Ishikawa (cell line): ENCODE measurements around the gene ZNF100.

Experiments
- CEBPB ChIP-seq: IDR thresholded peaks from 2 replicates; pipeline ENCODE4 v1.6.1; 2012
- RAD21 ChIP-seq: IDR thresholded peaks from 2 replicates; pipeline ENCODE4 v1.6.1; 2012; ENCODE audit warnings: low read depth
- TCF12 ChIP-seq: IDR thresholded peaks from 2 replicates; pipeline ENCODE4 v1.6.1; 2012; ENCODE audit warnings: low read depth
- TF ChIP-seq, protein P1 (sequence below): IDR thresholded peaks from 2 replicates; pipeline ENCODE4 v1.6.1; 2012
- TF ChIP-seq, protein P2 (sequence below): IDR thresholded peaks from 2 replicates; pipeline ENCODE4 v1.6.1; 2012; ENCODE audit warnings: low read depth, mild to moderate bottlenecking

DNA sequence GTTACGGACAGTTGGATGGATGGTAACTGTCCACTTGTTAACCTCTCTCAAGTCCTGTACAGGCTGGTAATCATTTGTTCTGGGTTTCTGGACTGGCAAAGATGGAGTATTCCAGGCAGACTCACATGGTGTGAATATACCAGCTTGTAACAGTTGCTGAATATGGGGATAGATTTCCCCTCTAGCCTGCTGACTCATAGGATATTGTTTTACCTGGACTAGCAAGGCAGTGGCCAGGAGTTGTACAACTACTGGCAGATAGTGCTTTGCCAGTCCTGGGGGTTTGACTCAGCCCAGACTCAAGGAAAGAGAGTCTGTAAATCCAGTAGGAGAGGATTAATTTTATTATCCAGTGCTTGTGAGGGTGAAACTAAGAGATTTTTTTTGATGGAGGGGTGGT lies 74.0 kb downstream of the ZNF100 start:
- TF ChIP-seq, protein P1, sequence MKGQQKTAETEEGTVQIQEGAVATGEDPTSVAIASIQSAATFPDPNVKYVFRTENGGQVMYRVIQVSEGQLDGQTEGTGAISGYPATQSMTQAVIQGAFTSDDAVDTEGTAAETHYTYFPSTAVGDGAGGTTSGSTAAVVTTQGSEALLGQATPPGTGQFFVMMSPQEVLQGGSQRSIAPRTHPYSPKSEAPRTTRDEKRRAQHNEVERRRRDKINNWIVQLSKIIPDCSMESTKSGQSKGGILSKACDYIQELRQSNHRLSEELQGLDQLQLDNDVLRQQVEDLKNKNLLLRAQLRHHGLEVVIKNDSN, result no peak
- TF ChIP-seq CEBPB (no peak), TCF12 (no peak), RAD21 (no peak)
- TF ChIP-seq, protein P2, sequence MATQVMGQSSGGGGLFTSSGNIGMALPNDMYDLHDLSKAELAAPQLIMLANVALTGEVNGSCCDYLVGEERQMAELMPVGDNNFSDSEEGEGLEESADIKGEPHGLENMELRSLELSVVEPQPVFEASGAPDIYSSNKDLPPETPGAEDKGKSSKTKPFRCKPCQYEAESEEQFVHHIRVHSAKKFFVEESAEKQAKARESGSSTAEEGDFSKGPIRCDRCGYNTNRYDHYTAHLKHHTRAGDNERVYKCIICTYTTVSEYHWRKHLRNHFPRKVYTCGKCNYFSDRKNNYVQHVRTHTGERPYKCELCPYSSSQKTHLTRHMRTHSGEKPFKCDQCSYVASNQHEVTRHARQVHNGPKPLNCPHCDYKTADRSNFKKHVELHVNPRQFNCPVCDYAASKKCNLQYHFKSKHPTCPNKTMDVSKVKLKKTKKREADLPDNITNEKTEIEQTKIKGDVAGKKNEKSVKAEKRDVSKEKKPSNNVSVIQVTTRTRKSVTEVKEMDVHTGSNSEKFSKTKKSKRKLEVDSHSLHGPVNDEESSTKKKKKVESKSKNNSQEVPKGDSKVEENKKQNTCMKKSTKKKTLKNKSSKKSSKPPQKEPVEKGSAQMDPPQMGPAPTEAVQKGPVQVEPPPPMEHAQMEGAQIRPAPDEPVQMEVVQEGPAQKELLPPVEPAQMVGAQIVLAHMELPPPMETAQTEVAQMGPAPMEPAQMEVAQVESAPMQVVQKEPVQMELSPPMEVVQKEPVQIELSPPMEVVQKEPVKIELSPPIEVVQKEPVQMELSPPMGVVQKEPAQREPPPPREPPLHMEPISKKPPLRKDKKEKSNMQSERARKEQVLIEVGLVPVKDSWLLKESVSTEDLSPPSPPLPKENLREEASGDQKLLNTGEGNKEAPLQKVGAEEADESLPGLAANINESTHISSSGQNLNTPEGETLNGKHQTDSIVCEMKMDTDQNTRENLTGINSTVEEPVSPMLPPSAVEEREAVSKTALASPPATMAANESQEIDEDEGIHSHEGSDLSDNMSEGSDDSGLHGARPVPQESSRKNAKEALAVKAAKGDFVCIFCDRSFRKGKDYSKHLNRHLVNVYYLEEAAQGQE, result no peak
